PC-3 (cell line): ENCODE results near the gene AFF2. TPM values are rescaled to one million over a fixed set of nuclear protein-coding genes. Genes with fewer than 3 reads are reported as not detected.

Source experiments
- ATAC-seq: fragments of 200-7000 bp; cut with Tn5 transposase; 2 replicates; pipeline ENCODE4 v1.9.1; 2020; ENCODE audit warnings: mild to moderate bottlenecking, moderate library complexity
- BruUV-seq: library from RNA; stranded (reverse); fragments of 400-500 nt; replicated peaks from 2 replicates; lab custom pipeline; 2021; lab: Mats Ljungman, UMichigan
- CTCF ChIA-PET: fragments of 300-600 bp; sonication (Branson Sonifier 250); formaldehyde crosslinking; loops from one replicate; lab custom pipeline; 2022; ENCODE audit warnings: antibody characterized with exemption; lab: Charles Lee
- POLR2A ChIA-PET: fragments of 300-600 bp; sonication (Branson Sonifier 250); formaldehyde crosslinking; loops from one replicate; lab custom pipeline; 2022; ENCODE audit warnings: antibody characterized with exemption; ENCODE audit not compliant: unreplicated experiment; lab: Charles Lee
- DNase-seq: peaks from one replicate; pipeline ENCODE4 v3.0.0-alpha.2; 2015
- H2AFZ ChIP-seq: fragments of 300-600 bp; sonication (generic); 2 replicates; pipeline ENCODE4 v1.6.0; 2016; ENCODE audit warnings: antibody characterized with exemption, low read length
- H3F3A ChIP-seq: fragments of 300-600 bp; sonication (generic); one replicate; pipeline ENCODE4 v1.6.0; 2017; ENCODE audit warnings: antibody characterized with exemption, low read length, control low read depth, mild to moderate bottlenecking; ENCODE audit not compliant: unreplicated experiment
- H3K27ac ChIP-seq: fragments of 300-600 bp; sonication (generic); 2 replicates; pipeline ENCODE4 v1.5.1; 2016; ENCODE audit warnings: mild to moderate bottlenecking, low read length
- H3K27me3 ChIP-seq: fragments of 300-600 bp; sonication (generic); 2 replicates; pipeline ENCODE4 v1.6.1; 2016; ENCODE audit warnings: low read length, mixed read lengths
- H3K36me3 ChIP-seq: fragments of 300-600 bp; sonication (generic); 2 replicates; pipeline ENCODE4 v1.6.1; 2016; ENCODE audit warnings: low read depth, mixed run types, low read length, mixed read lengths
- H3K4me1 ChIP-seq: fragments of 300-600 bp; sonication (generic); 2 replicates; pipeline ENCODE4 v1.5.1; 2016; ENCODE audit warnings: low read length; ENCODE audit not compliant: insufficient read depth
- H3K4me2 ChIP-seq: fragments of 300-600 bp; sonication (generic); 2 replicates; pipeline ENCODE4 v1.6.0; 2016; ENCODE audit warnings: low read length
- H3K4me3 ChIP-seq: fragments of 300-600 bp; sonication (generic); 2 replicates; pipeline ENCODE4 v1.5.1; 2016; ENCODE audit warnings: mild to moderate bottlenecking, low read length, mixed read lengths
- H3K79me2 ChIP-seq: fragments of 300-600 bp; sonication (generic); 2 replicates; pipeline ENCODE4 v1.6.1; 2017; ENCODE audit warnings: low read length, mixed read lengths
- H3K9ac ChIP-seq: fragments of 300-600 bp; sonication (generic); 2 replicates; pipeline ENCODE4 v1.6.0; 2016; ENCODE audit warnings: mild to moderate bottlenecking, low read length
- H3K9me2 ChIP-seq: fragments of 300-600 bp; sonication (generic); replicated peaks from 2 replicates; pipeline ENCODE4 v1.6.1; 2016; ENCODE audit warnings: mixed run types, low read length, mixed read lengths
- H3K9me3 ChIP-seq: fragments of 300-600 bp; sonication (generic); 2 replicates; pipeline ENCODE4 v1.6.1; 2016; ENCODE audit warnings: low read length, mixed read lengths
- H4K20me1 ChIP-seq: fragments of 300-600 bp; sonication (generic); 2 replicates; pipeline ENCODE4 v1.6.1; 2016; ENCODE audit warnings: low read length, mixed read lengths
- EZH2 ChIP-seq: fragments of 300-600 bp; sonication (generic); IDR thresholded peaks from one replicate; pipeline ENCODE4 v1.6.1; 2017; ENCODE audit warnings: antibody characterized with exemption, mild to moderate bottlenecking, low read length; ENCODE audit not compliant: unreplicated experiment
- EZH2phosphoT487 ChIP-seq: fragments of 300-600 bp; sonication (generic); IDR thresholded peaks from 2 replicates; pipeline ENCODE4 v1.6.1; 2018; ENCODE audit warnings: mild to moderate bottlenecking, antibody characterized with exemption, low read length, borderline replicate concordance
- intact Hi-C: fragments of 100-400 bp; cut with micrococcal nuclease; formaldehyde crosslinking; loops from 2 replicates; pipeline ENCODE4 v1.9.0; 2023
- total RNA-seq: library from RNA; depleted of rRNA; stranded (reverse); fragments of >200 nt; gene quantifications from 2 replicates; pipeline ENCODE4 v1.2.3, GENCODE V29; 2014
- TF ChIP-seq, protein P1 (sequence below): fragments of 300-600 bp; sonication (generic); conservative IDR thresholded peaks from 2 replicates; pipeline ENCODE4 v1.5.1; 2017; ENCODE audit warnings: antibody characterized with exemption, low read depth, mild to moderate bottlenecking, low read length

AFF2 gene
- total RNA-seq, 1 experiment from 2014 or later: not detected

DNA sequence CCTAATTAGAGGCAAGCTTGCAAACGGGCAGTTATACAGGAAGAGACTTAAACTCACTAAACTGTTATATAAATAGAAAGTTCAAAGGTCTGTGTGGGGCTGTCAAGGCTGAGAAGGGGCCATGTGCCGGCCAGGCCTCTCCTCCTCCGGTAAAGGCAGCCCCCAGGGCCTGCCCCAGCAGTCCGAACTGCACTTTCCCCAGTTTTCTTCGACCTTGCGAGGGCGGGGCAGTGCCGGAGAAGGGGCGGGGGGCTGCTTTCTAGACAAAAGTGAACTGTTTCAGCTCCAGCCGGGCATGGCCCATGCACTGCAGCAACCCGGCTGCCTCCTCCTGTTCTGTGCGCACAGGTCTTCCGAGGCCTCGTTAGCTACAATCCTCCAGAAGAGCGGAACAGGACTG, 4.1 kb downstream of the AFF2 start:
- H3K9ac ChIP-seq: no peak overlapping the region
- no peak for DNase-seq
- H3K4me1 ChIP-seq: no peaks in the 10 kb centered on the region
- no peak overlapping the region for H2AFZ ChIP-seq
- no TSS peak for BruUV-seq
- H3K27me3 ChIP-seq: peaks cover 14% of the 10 kb centered on the region; the same call in 1 of the 2 replicates
- H3K9me3 ChIP-seq: no peaks in the 10 kb centered on the region
- H3K36me3 ChIP-seq: no peaks in the 10 kb centered on the region
- no peak overlapping the region for H3K4me2 ChIP-seq
- ChIA-PET POLR2A (no interaction called here), CTCF (no interaction called here)
- H3F3A ChIP-seq: no peaks in the 10 kb centered on the region
- no peak overlapping the region for H3K4me3 ChIP-seq
- no peaks in the 10 kb centered on the region for H3K79me2 ChIP-seq
- H3K27ac ChIP-seq: no peak overlapping the region
- no peaks in the 10 kb centered on the region for H3K9me2 ChIP-seq
- intact Hi-C loops: no loop called here
- ATAC-seq: no peak
- no peaks in the 10 kb centered on the region for H4K20me1 ChIP-seq
- TF ChIP-seq EZH2phosphoT487 (no peak), EZH2 (no peak)
- TF ChIP-seq, protein P1, sequence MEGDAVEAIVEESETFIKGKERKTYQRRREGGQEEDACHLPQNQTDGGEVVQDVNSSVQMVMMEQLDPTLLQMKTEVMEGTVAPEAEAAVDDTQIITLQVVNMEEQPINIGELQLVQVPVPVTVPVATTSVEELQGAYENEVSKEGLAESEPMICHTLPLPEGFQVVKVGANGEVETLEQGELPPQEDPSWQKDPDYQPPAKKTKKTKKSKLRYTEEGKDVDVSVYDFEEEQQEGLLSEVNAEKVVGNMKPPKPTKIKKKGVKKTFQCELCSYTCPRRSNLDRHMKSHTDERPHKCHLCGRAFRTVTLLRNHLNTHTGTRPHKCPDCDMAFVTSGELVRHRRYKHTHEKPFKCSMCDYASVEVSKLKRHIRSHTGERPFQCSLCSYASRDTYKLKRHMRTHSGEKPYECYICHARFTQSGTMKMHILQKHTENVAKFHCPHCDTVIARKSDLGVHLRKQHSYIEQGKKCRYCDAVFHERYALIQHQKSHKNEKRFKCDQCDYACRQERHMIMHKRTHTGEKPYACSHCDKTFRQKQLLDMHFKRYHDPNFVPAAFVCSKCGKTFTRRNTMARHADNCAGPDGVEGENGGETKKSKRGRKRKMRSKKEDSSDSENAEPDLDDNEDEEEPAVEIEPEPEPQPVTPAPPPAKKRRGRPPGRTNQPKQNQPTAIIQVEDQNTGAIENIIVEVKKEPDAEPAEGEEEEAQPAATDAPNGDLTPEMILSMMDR: no peak

DNA sequence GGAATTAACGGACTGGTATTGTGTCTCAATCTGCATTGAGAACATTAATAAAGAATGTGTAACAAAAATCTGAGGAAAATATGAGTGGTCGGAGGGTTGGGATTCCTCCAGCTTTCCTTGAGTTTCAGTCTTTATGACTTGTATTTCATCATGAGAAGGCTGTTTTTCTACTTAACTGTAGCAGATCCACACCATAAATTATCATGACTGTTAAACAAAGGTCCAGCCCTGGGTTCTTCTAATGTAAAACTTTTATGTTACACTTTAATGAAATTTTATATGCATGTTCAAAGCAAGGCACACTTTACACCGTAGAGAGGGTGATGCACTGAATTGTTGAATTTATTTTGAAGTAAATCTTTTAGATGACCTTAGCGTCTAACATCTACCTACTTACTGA, 7.0 kb downstream of the AFF2 start:
- intact Hi-C loops: no loop called here
- no peak overlapping the region for H3K4me3 ChIP-seq
- no peaks in the 10 kb centered on the region for H3K4me1 ChIP-seq
- no peak overlapping the region for H3K9ac ChIP-seq
- TF ChIP-seq EZH2phosphoT487 (no peak), EZH2 (no peak)
- TF ChIP-seq, protein P1: no peak
- 0 out of 2 replicates have a peak, but pooled peaks cover 6% of the 10 kb centered on the region for H3K27me3 ChIP-seq
- DNase-seq (no peak), ATAC-seq (no peak)
- H3K9me2 ChIP-seq: no peaks in the 10 kb centered on the region
- no peak overlapping the region for H2AFZ ChIP-seq
- no peak overlapping the region for H3K4me2 ChIP-seq
- no peaks in the 10 kb centered on the region for H4K20me1 ChIP-seq
- no TSS peak for BruUV-seq
- H3K9me3 ChIP-seq: no peaks in the 10 kb centered on the region
- H3K27ac ChIP-seq: no peak overlapping the region
- ChIA-PET CTCF (no interaction called here), POLR2A (no interaction called here)
- no peaks in the 10 kb centered on the region for H3K36me3 ChIP-seq
- no peaks in the 10 kb centered on the region for H3F3A ChIP-seq
- no peaks in the 10 kb centered on the region for H3K79me2 ChIP-seq

DNA sequence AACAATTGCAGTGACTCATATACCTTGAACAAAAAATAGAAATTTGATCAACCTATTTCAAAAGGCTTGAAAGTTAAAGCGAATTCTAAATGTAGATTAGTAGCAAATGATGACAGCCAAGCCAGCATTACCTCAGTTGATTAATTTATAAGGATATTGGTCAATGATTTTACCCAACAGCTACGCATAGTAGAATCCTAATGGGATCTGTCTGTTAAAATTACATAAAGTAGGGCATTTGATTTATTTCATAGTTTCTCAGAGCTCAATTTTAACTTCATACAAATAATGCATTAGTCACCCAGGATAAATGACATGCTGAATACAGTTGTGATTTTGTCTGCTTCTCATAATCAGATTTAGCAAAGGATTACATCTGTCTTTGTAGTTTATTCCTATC, 12.0 kb downstream of the AFF2 start:
- no TSS peak for BruUV-seq

More for the DNA sequence above, 12.0 kb downstream of the AFF2 start:
- H3K9me3 ChIP-seq: no peaks in the 10 kb centered on the region
- no peak overlapping the region for H3K4me2 ChIP-seq
- TF ChIP-seq, protein P1: no peak
- no peak for TF ChIP-seq EZH2
- no peak for DNase-seq
- H3K79me2 ChIP-seq: no peaks in the 10 kb centered on the region
- no peak for ATAC-seq
- no peak overlapping the region for H3K4me3 ChIP-seq
- no peak overlapping the region for H2AFZ ChIP-seq
- no peaks in the 10 kb centered on the region for H3K4me1 ChIP-seq
- H3F3A ChIP-seq: no peaks in the 10 kb centered on the region
- POLR2A ChIA-PET: no interaction called here
- CTCF ChIA-PET: no interaction called here
- H3K9ac ChIP-seq: no peak overlapping the region
- intact Hi-C loops: no loop called here
- no peaks in the 10 kb centered on the region for H3K27me3 ChIP-seq
- no peaks in the 10 kb centered on the region for H4K20me1 ChIP-seq
- no peaks in the 10 kb centered on the region for H3K9me2 ChIP-seq
- no peak overlapping the region for H3K27ac ChIP-seq
- H3K36me3 ChIP-seq: no peaks in the 10 kb centered on the region
